Neuronal stem cell (in vitro differentiated cells): ENCODE data around the gene ATAD3B.

Experiments
- DNase-seq: peaks from one replicate; pipeline ENCODE4 v3.0.0-alpha.2; 2013; ENCODE audit warnings: low spot score
- H2AFZ ChIP-seq: one replicate; pipeline ENCODE4 v1.6.1; 2013; ENCODE audit warnings: mild to moderate bottlenecking, low read length, inconsistent platforms
- H2AK5ac ChIP-seq: 2 replicates; pipeline ENCODE4 v1.6.1; 2013; ENCODE audit warnings: low read depth, mild to moderate bottlenecking, inconsistent platforms, low read length, moderate library complexity, mixed read lengths
- H2BK120ac ChIP-seq: 2 replicates; pipeline ENCODE4 v1.6.1; 2013; ENCODE audit warnings: low read depth, mild to moderate bottlenecking, inconsistent platforms, low read length, moderate library complexity, mixed read lengths
- H2BK12ac ChIP-seq: one replicate; pipeline ENCODE4 v1.6.1; 2013; ENCODE audit warnings: low read length, inconsistent platforms
- H2BK15ac ChIP-seq: 2 replicates; pipeline ENCODE4 v1.6.1; 2013; ENCODE audit warnings: mild to moderate bottlenecking, low read length, inconsistent platforms, mixed read lengths
- H2BK5ac ChIP-seq: one replicate; pipeline ENCODE4 v1.6.1; 2013; ENCODE audit warnings: inconsistent platforms, mild to moderate bottlenecking, low read length, moderate library complexity
- H3K14ac ChIP-seq: one replicate; pipeline ENCODE4 v1.6.1; 2013; ENCODE audit warnings: low read length, inconsistent platforms
- H3K18ac ChIP-seq: 2 replicates; pipeline ENCODE4 v1.6.1; 2013; ENCODE audit warnings: low read length, inconsistent platforms
- H3K23ac ChIP-seq: 2 replicates; pipeline ENCODE4 v1.6.1; 2013; ENCODE audit warnings: low read depth, mild to moderate bottlenecking, mixed read lengths, low read length, inconsistent platforms; ENCODE audit not compliant: poor library complexity
- H3K27ac ChIP-seq: replicated peaks from 3 replicates; pipeline ENCODE4 v1.5.1; 2013; ENCODE audit warnings: low read length, inconsistent platforms
- H3K27me3 ChIP-seq, 3 experiments: 2 replicates each; pipeline ENCODE4 v1.6.1; 2013; ENCODE audit warnings: low read length in 3 of 3, mild to moderate bottlenecking in 2 of 3, inconsistent platforms in 1 of 3, low read depth in 1 of 3, mixed read lengths in 1 of 3, moderate library complexity in 1 of 3; ENCODE audit not compliant: control insufficient read depth in 3 of 3, insufficient read depth in 3 of 3
- H3K36me3 ChIP-seq, 2 donors: replicated peaks in 1 of 2; 2 replicates each; pipeline ENCODE4 v1.6.1; 2013; ENCODE audit warnings: low read length in 2 of 2; ENCODE audit not compliant: control insufficient read depth in 2 of 2, insufficient read depth in 2 of 2
- H3K4ac ChIP-seq: 2 replicates; pipeline ENCODE4 v1.6.1; 2013; ENCODE audit warnings: inconsistent platforms, mild to moderate bottlenecking, low read length, moderate library complexity
- H3K4me1 ChIP-seq, 2 donors: 1 replicate in 1 of 2; 2 replicates in 1 of 2; pipeline ENCODE4 v1.6.1; 2013; ENCODE audit warnings: low read length in 2 of 2, low read depth in 1 of 2; ENCODE audit not compliant: control insufficient read depth in 2 of 2, insufficient read depth in 1 of 2
- H3K4me2 ChIP-seq: one replicate; pipeline ENCODE4 v1.6.1; 2013; ENCODE audit warnings: mild to moderate bottlenecking, low read length, inconsistent platforms; ENCODE audit not compliant: insufficient read depth, poor library complexity, severe bottlenecking
- H3K4me3 ChIP-seq, 2 donors: 2 replicates each; pipeline ENCODE4 v1.5.1; 2013; ENCODE audit warnings: low read length in 2 of 2, mild to moderate bottlenecking in 2 of 2, inconsistent platforms in 1 of 2, moderate library complexity in 1 of 2
- H3K79me1 ChIP-seq: one replicate; pipeline ENCODE4 v1.6.1; 2013; ENCODE audit warnings: low read depth, mild to moderate bottlenecking, inconsistent platforms, low read length, moderate library complexity
- H3K9ac ChIP-seq: one replicate; pipeline ENCODE4 v1.6.1; 2013; ENCODE audit warnings: mild to moderate bottlenecking, low read depth, low read length, inconsistent platforms; ENCODE audit not compliant: poor library complexity
- H3K9me3 ChIP-seq, 2 donors: replicated peaks in 1 of 2; 2 replicates each; pipeline versions ENCODE3 to v1.6.1; 2013; ENCODE audit warnings: low read length in 2 of 2, mild to moderate bottlenecking in 2 of 2, inconsistent platforms in 1 of 2, low read depth in 1 of 2, mixed read lengths in 1 of 2, moderate library complexity in 1 of 2; ENCODE audit not compliant: control insufficient read depth in 2 of 2, insufficient read depth in 1 of 2
- H4K8ac ChIP-seq: one replicate; pipeline ENCODE4 v1.6.1; 2013; ENCODE audit warnings: low read depth, mild to moderate bottlenecking, inconsistent platforms, low read length, moderate library complexity
- H4K91ac ChIP-seq: one replicate; pipeline ENCODE4 v1.6.1; 2013; ENCODE audit warnings: low read length, low read depth, mild to moderate bottlenecking, inconsistent platforms; ENCODE audit not compliant: poor library complexity
- WGBS, 2 donors: extraction: QIAGEN DNeasy Blood & Tissue Kit; methylation state at CpG; one replicate each; pipeline ENCODE4 v1.1.7; 2013; ENCODE audit warnings: missing lambda C conversion rate in 2 of 2, mixed read lengths in 1 of 2; ENCODE audit not compliant: insufficient read length in 2 of 2, insufficient replicate concordance in 1 of 2; ENCODE audit errors: extremely low coverage in 2 of 2; 5-methylcytosine and 5-hydroxymethylcytosine counted together

The ATAD3B gene

DNA sequence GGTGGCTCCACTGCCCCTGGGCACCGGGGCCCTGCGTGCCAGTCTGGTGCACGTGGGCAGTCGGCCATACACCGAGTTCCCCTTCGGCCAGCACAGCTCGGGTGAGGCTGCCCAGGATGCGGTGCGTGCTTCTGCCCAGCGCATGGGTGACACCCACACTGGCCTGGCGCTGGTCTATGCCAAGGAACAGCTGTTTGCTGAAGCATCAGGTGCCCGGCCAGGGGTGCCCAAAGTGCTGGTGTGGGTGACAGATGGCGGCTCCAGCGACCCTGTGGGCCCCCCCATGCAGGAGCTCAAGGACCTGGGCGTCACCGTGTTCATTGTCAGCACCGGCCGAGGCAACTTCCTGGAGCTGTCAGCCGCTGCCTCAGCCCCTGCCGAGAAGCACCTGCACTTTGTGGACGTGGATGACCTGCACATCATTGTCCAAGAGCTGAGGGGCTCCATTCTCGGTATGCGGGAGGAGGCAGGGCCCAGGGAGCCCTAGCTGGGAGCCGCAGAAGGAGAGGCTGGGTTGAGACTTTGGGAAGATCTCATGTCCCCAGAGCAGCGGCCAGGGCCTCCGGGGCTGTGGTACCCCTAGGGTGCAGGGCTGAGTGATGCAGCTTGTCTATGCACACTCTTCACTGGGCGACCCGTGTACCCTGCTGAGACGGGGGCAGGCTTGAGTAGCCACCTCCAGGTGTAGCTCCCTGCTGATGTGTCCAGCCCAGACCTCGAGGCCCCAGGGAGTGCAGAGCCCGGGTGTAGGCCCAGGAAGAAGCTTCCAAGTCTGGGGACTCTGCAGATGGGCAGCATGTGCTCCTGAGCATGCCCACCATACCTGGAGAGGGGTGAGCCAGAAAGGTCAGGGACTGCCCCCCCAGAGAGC is 34.3 kb upstream of the ATAD3B start:
- H2AFZ ChIP-seq = peak overlapping the region; percentile 29
- H3K9ac ChIP-seq = peak overlapping the region; percentile 32
- H3K4me1 ChIP-seq = peaks cover 34 to 56% of the 10 kb centered on the region in 2 donors
- peak overlapping the region; percentile 77 for H2BK12ac ChIP-seq
- H2BK5ac ChIP-seq = peak overlapping the region; percentile 30
- no peak overlapping the region for H3K4me3 ChIP-seq
- H4K8ac ChIP-seq = no peak overlapping the region
- peaks cover 0 to 20% (median 5%) of the 10 kb centered on the region in 3 experiments for H3K27me3 ChIP-seq
- no peak overlapping the region for H2BK120ac ChIP-seq
- H3K4ac ChIP-seq = no peak overlapping the region
- no peaks in the 10 kb centered on the region for H3K9me3 ChIP-seq
- H3K36me3 ChIP-seq = no peaks in the 10 kb centered on the region
- no peak overlapping the region for H3K4me2 ChIP-seq
- H3K79me1 ChIP-seq = peaks cover 4% of the 10 kb centered on the region
- no peak overlapping the region for H3K18ac ChIP-seq
- peak overlapping the region; percentile 75 for H2BK15ac ChIP-seq
- DNase-seq = no peak
- H3K14ac ChIP-seq = peak overlapping the region; percentile 63
- no peak overlapping the region for H4K91ac ChIP-seq
- no CpG with 5 or more reads among the region's 31 CpGs for WGBS, 2 donors
- H3K27ac ChIP-seq = no peak overlapping the region
- peak overlapping the region; percentile 100 for H2AK5ac ChIP-seq
- H3K23ac ChIP-seq = no peak overlapping the region

DNA sequence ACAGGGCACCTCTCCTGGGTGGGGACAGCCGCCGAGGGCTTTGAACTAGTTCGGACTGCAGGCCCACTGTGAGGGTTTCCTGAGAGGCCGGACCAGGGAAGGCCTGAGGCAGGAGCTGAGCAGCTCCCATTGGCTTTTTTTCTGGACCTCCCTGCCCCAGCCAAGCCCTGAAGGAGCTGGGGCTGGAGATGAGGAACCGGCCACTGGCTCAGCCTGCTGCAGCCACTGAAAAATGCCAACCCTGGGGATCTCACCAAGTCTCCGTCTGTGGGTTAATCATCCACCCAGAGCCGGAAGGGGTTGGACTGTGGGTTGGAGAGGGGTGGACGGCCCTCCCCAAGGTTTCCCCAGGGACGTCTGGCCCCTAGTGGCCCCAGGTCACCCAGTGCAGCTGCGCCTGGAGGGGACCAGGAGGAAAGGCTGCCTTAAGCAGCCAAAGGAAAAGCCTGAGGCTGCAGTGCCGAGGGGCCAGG is 33.6 kb upstream of the ATAD3B start:
- Histone ChIP-seq H3K36me3 (no peaks in the 10 kb centered on the region), H3K27ac (no peak overlapping the region), H2AFZ (peak overlapping the region; percentile 29), H3K9me3 (no peaks in the 10 kb centered on the region), H3K4ac (no peak overlapping the region), H2BK15ac (peak overlapping the region; percentile 75), H3K27me3 (peaks cover 0 to 20% (median 5%) of the 10 kb centered on the region in 3 experiments), H3K14ac (peak overlapping the region; percentile 38), H3K4me1 (peaks cover 28 to 50% of the 10 kb centered on the region in 2 donors), H3K18ac (no peak overlapping the region), H3K23ac (no peak overlapping the region), H4K8ac (no peak overlapping the region), H3K4me3 (no peak overlapping the region), H4K91ac (no peak overlapping the region), H2AK5ac (peak overlapping the region; percentile 100), H2BK5ac (no peak overlapping the region), H3K79me1 (peaks cover 4% of the 10 kb centered on the region), H2BK12ac (no peak overlapping the region), H2BK120ac (no peak overlapping the region), H3K4me2 (no peak overlapping the region), H3K9ac (no peak overlapping the region)
- DNase-seq = no peak
- WGBS, 2 donors = no CpG with 5 or more reads among the region's 11 CpGs

DNA sequence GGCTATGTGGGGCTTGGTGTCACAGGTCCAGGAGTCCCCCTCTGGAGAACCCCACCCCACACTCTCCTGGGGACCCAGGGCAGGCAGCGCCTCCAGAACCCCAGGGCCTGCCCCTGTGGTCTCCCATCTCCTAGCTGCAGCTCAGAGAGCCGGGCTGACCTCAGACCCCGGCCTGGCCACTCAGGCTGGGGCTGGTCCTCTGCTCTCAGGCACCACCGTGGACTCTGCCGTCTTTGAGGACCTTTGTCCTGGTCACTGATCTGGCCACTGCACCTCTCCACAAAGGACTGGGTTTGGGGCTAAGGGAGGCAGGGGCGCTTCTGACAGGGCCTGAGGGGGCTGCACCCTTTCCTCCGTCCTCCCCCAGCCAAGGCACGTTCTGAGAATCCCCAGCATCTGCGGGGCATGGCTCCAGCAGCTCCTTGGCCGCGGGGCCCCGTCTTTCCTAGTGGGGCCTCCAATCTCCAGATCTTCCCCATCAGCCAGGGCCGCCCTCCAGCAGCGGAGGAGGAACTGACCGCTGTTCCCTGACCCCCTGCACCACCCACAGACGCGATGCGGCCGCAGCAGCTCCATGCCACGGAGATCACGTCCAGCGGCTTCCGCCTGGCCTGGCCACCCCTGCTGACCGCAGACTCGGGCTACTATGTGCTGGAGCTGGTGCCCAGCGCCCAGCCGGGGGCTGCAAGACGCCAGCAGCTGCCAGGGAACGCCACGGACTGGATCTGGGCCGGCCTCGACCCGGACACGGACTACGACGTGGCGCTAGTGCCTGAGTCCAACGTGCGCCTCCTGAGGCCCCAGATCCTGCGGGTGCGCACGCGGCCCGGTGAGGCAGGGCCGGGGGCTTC is 32.8 kb upstream of the ATAD3B start:
- no peaks in the 10 kb centered on the region for H3K36me3 ChIP-seq
- no peak overlapping the region for H3K4ac ChIP-seq
- no CpG with 5 or more reads among the region's 45 CpGs for WGBS, 2 donors
- no peak overlapping the region for H2BK12ac ChIP-seq
- H3K18ac ChIP-seq = no peak overlapping the region
- peak overlapping the region; percentile 90 for H2BK5ac ChIP-seq
- H3K4me1 ChIP-seq = peaks cover 23 to 45% of the 10 kb centered on the region in 2 donors
- peaks cover 4% of the 10 kb centered on the region for H3K79me1 ChIP-seq
- no peak overlapping the region for H4K8ac ChIP-seq
- H3K27me3 ChIP-seq = peaks cover 0 to 20% (median 5%) of the 10 kb centered on the region in 3 experiments
- H3K14ac ChIP-seq = no peak overlapping the region
- no peak overlapping the region for H2BK15ac ChIP-seq
- no peak overlapping the region for H3K27ac ChIP-seq
- no peak overlapping the region for H3K23ac ChIP-seq
- DNase-seq = no peak
- no peak overlapping the region for H4K91ac ChIP-seq
- H3K9ac ChIP-seq = no peak overlapping the region
- H2AK5ac ChIP-seq = peak overlapping the region; percentile 56
- no peaks in the 10 kb centered on the region for H3K9me3 ChIP-seq
- H3K4me2 ChIP-seq = no peak overlapping the region
- no peak overlapping the region for H3K4me3 ChIP-seq
- H2BK120ac ChIP-seq = no peak overlapping the region
- peak overlapping the region; percentile 11 for H2AFZ ChIP-seq
